Osteoblast (primary cell): ENCODE measurements around the gene MBOAT1. TPM values are rescaled to one million over a fixed set of nuclear protein-coding genes. Genes with fewer than 3 reads are reported as not detected.

Source experiments
- DNase-seq: peaks from one replicate; pipeline ENCODE4 v3.0.0; 2011; ENCODE audit warnings: low spot score, mixed read lengths; ENCODE audit not compliant: insufficient read length; ENCODE audit errors: missing footprints
- H2AFZ ChIP-seq: 2 replicates; pipeline ENCODE4 v1.6.0; 2011; ENCODE audit warnings: mild to moderate bottlenecking, low read length
- H3K27ac ChIP-seq: 2 replicates; pipeline ENCODE4 v1.5.1; 2011; ENCODE audit warnings: mild to moderate bottlenecking, low read depth, low read length, moderate library complexity
- H3K27me3 ChIP-seq: 2 replicates; pipeline ENCODE4 v1.6.0; 2012; ENCODE audit warnings: mild to moderate bottlenecking, control low read depth, inconsistent platforms, low read length, moderate library complexity; ENCODE audit not compliant: insufficient read depth
- H3K36me3 ChIP-seq: 2 replicates; pipeline ENCODE4 v1.5.1; 2011; ENCODE audit warnings: mild to moderate bottlenecking, low read length, control low read depth, moderate library complexity; ENCODE audit not compliant: insufficient read depth
- H3K4me1 ChIP-seq: 2 replicates; pipeline ENCODE4 v1.5.1; 2011; ENCODE audit warnings: mild to moderate bottlenecking, low read length, control low read depth, moderate library complexity; ENCODE audit not compliant: insufficient read depth
- H3K4me2 ChIP-seq: 2 replicates; pipeline ENCODE4 v1.6.0; 2011; ENCODE audit warnings: mild to moderate bottlenecking, low read length; ENCODE audit not compliant: insufficient read depth
- H3K4me3 ChIP-seq: fragments of 200-600 bp; sonication (generic); 3 replicates; pipeline ENCODE4 v1.5.1; 2012; ENCODE audit warnings: mild to moderate bottlenecking, low read length, inconsistent platforms; ENCODE audit not compliant: insufficient read depth
- H3K79me2 ChIP-seq: 2 replicates; pipeline ENCODE4 v1.6.0; 2012; ENCODE audit warnings: mild to moderate bottlenecking, low read length, control low read depth, inconsistent platforms; ENCODE audit not compliant: insufficient read depth
- H3K9me3 ChIP-seq: 2 replicates; pipeline ENCODE4 v1.5.1; 2011; ENCODE audit warnings: low read depth, low read length, control low read depth
- H4K20me1 ChIP-seq: 2 replicates; pipeline ENCODE4 v1.6.0; 2012; ENCODE audit warnings: mild to moderate bottlenecking, low read length, control low read depth; ENCODE audit not compliant: insufficient read depth
- total RNA-seq: library from RNA; depleted of rRNA; stranded (reverse); fragments of >200 nt; gene quantifications from 2 replicates; pipeline ENCODE4 v1.2.3, GENCODE V29; 2012
- TF ChIP-seq, protein P1 (sequence below): IDR thresholded peaks from 2 replicates; pipeline ENCODE4 v1.5.1; 2011; ENCODE audit warnings: mild to moderate bottlenecking, low read depth, low read length, moderate library complexity; ENCODE audit errors: extremely low read depth

The MBOAT1 gene
- total RNA-seq, 1 donor = 1.4 TPM

DNA sequence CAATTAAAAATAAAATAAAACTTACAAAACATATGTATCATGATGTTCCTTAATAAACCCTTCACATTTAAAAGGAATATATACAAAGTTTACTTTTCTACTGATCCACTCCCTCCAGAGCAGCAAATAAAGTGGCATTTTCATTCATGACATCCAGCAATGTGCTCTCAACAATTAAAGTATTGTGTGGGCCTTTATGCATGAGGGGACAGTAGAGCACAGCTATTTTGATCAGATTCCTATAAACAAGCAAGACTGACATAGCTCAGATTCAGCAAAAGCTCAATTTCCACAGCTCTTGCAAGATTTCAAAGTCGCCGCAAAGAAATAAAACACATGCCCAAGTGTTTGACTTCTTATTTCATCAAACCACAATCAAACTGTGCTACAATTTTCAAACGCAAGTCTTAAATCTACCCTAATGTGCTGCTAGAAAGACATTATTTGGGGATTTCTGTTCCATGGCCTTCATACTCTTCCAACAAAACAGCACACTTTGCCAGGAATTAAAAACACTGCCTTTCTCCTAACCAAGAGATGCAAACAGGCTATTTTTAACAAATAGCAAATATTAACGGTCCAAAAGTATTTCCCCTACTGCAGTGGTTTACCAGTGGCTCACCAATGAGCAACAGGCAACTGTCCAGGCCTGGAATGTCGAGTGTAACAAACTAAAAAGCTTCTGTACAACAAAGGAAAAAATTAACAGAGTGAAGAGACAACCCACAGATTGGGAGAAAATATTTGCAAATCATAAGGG, 52.3 kb downstream of the MBOAT1 start:
- no peaks in the 10 kb centered on the region for H3K27me3 ChIP-seq
- H3K4me3 ChIP-seq = no peak overlapping the region
- H3K4me2 ChIP-seq = no peak overlapping the region
- no peaks in the 10 kb centered on the region for H3K79me2 ChIP-seq
- H2AFZ ChIP-seq = no peak overlapping the region
- no peaks in the 10 kb centered on the region for H3K9me3 ChIP-seq
- H3K27ac ChIP-seq = no peak overlapping the region
- H3K4me1 ChIP-seq = no peaks in the 10 kb centered on the region
- no peak for DNase-seq
- TF ChIP-seq, protein P1, sequence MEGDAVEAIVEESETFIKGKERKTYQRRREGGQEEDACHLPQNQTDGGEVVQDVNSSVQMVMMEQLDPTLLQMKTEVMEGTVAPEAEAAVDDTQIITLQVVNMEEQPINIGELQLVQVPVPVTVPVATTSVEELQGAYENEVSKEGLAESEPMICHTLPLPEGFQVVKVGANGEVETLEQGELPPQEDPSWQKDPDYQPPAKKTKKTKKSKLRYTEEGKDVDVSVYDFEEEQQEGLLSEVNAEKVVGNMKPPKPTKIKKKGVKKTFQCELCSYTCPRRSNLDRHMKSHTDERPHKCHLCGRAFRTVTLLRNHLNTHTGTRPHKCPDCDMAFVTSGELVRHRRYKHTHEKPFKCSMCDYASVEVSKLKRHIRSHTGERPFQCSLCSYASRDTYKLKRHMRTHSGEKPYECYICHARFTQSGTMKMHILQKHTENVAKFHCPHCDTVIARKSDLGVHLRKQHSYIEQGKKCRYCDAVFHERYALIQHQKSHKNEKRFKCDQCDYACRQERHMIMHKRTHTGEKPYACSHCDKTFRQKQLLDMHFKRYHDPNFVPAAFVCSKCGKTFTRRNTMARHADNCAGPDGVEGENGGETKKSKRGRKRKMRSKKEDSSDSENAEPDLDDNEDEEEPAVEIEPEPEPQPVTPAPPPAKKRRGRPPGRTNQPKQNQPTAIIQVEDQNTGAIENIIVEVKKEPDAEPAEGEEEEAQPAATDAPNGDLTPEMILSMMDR = no peak
- H3K36me3 ChIP-seq = no peaks in the 10 kb centered on the region
- H4K20me1 ChIP-seq = no peaks in the 10 kb centered on the region

DNA sequence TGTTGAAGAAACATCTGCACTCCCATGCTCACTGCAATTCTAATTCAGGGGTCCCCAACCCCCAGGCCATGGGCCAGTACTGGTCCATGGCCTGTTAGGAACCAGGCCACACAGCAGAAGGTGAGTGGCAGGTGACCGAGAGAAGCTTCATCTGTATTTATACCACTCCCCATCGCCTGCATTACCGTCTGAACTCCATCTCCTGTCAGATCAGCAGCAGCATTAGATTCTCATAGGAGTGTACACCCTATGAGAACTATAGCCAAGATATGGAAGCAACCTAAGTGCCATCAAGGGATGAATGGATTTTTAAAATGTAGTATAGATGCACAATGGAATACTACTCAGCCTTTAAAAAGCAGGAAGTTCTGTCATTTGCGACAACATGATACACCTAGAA, 53.2 kb downstream of the MBOAT1 start:
- TF ChIP-seq, protein P1 = no peak
- no peak overlapping the region for H3K27ac ChIP-seq

DNA sequence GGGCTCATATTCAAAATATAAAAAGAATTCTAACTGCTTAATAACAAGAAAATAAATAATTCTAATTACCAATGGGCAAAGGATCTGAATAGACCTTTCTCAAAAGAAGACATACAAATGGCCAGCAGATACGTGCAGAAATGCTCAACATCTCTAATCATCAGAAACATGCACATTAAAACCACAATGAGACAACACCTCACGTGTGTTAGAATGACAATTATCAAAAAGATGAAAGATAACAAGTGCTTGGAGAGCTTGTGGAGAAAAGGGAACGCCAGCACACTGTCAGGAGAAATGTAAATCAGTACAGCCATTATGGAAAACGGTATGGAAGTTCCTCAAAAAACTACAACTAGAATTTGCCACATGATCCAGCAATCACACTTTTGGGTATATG, 53.6 kb downstream of the MBOAT1 start:
- no peaks in the 10 kb centered on the region for H3K79me2 ChIP-seq
- no peak overlapping the region for H2AFZ ChIP-seq
- H3K4me1 ChIP-seq = no peaks in the 10 kb centered on the region
- no peaks in the 10 kb centered on the region for H3K36me3 ChIP-seq
- TF ChIP-seq, protein P1 = no peak
- H3K9me3 ChIP-seq = no peaks in the 10 kb centered on the region
- no peaks in the 10 kb centered on the region for H3K27me3 ChIP-seq
- H4K20me1 ChIP-seq = no peaks in the 10 kb centered on the region
- H3K27ac ChIP-seq = no peak overlapping the region
- DNase-seq = no peak
- no peak overlapping the region for H3K4me3 ChIP-seq
- H3K4me2 ChIP-seq = no peak overlapping the region

More for the DNA sequence above, 53.2 kb downstream of the MBOAT1 start:
- Histone ChIP-seq H3K9me3 (no peaks in the 10 kb centered on the region), H3K79me2 (no peaks in the 10 kb centered on the region), H4K20me1 (no peaks in the 10 kb centered on the region), H2AFZ (no peak overlapping the region), H3K4me1 (no peaks in the 10 kb centered on the region), H3K27me3 (no peaks in the 10 kb centered on the region), H3K36me3 (no peaks in the 10 kb centered on the region), H3K4me2 (no peak overlapping the region), H3K4me3 (no peak overlapping the region)
- no peak for DNase-seq

DNA sequence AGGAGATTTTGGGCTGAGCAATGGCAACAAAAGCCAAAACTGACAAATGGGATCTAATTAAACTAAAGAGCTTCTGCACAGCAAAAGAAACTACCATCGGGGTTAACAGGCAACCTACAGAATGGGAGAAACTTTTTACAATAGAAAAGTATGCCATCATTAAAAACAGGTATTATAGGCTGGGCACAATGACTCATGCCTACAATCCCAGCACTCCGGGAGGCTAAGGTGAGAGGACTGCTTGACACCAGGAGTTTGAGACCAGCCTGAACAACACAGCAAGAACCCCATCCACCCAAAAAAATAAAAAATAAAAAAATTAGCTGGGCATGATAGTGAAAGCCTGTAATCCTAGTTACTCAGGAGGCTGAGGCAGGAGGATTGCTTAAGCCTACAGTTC, 55.4 kb downstream of the MBOAT1 start:
- Histone ChIP-seq H3K4me3 (no peak overlapping the region), H2AFZ (no peak overlapping the region), H3K27ac (no peak overlapping the region), H3K79me2 (no peaks in the 10 kb centered on the region), H3K4me2 (no peak overlapping the region), H3K27me3 (no peaks in the 10 kb centered on the region), H4K20me1 (no peaks in the 10 kb centered on the region), H3K36me3 (no peaks in the 10 kb centered on the region), H3K9me3 (no peaks in the 10 kb centered on the region), H3K4me1 (no peaks in the 10 kb centered on the region)
- TF ChIP-seq, protein P1 = no peak
- DNase-seq = no peak
